OCI-LY7 (cell line): ENCODE results near the gene BIRC2.
"Not testable (repeated sequence)": the region's sequence is repeated elsewhere in the genome, so short reads cannot be mapped to it uniquely, and the experiment has no call there.

Source experiments
- CTCF ChIP-seq: fragments of 200-600 bp; sonication (generic); conservative IDR thresholded peaks from 2 replicates; pipeline ENCODE4 v1.5.1; 2014; ENCODE audit warnings: mild to moderate bottlenecking, antibody characterized with exemption, low read length, moderate library complexity, mixed read lengths
- EZH2phosphoT487 ChIP-seq: fragments of 200-600 bp; sonication (generic); IDR thresholded peaks from 2 replicates; pipeline ENCODE4 v1.6.1; 2018; ENCODE audit warnings: low read depth, borderline replicate concordance, mild to moderate bottlenecking, mixed run types, antibody characterized with exemption, low read length, moderate library complexity, mixed read lengths

- TF ChIP-seq CTCF, EZH2phosphoT487: not testable (repeated sequence)
Observed at GRCh38 chr11:102374633-102375424, 27.8 kb downstream of the BIRC2 start.
